HepG2 (cell line): ENCODE results near the gene ARHGDIA. TPM values are rescaled to one million over a fixed set of nuclear protein-coding genes. Genes with fewer than 3 reads are reported as not detected.
A peak's percentile ranks its signal among the peaks of the same experiment; 100 is the strongest.

Experiments used
- AHR ChIP-seq: IDR thresholded peaks from 2 replicates; pipeline ENCODE4 v1.6.1; 2018; ENCODE audit warnings: missing genetic modification reagents, missing compliant biosample characterization
- CBX5 ChIP-seq: sonication (generic); formaldehyde crosslinking; IDR thresholded peaks from 2 replicates; pipeline ENCODE4 v1.4.0; 2020; ENCODE audit warnings: missing genetic modification reagents, borderline replicate concordance
- CERS6 ChIP-seq: sonication (generic); formaldehyde crosslinking; IDR thresholded peaks from 2 replicates; pipeline ENCODE4 v1.5.0; 2020; ENCODE audit warnings: missing genetic modification reagents
- CREB3 ChIP-seq: sonication (generic); formaldehyde crosslinking; IDR thresholded peaks from 2 replicates; pipeline ENCODE4 v1.5.0; 2020; ENCODE audit warnings: missing genetic modification reagents
- FLYWCH1 ChIP-seq: sonication (generic); formaldehyde crosslinking; IDR thresholded peaks from 2 replicates; pipeline ENCODE4 v1.8.1; 2023; ENCODE audit warnings: mild to moderate bottlenecking, missing genetic modification reagents
- FOSL1 ChIP-seq: sonication (generic); formaldehyde crosslinking; IDR thresholded peaks from 2 replicates; pipeline ENCODE4 v1.9.0; 2021; ENCODE audit warnings: missing genetic modification reagents, borderline replicate concordance
- FOXA1 ChIP-seq, 2 experiments: fragments of 450-650 bp in 1 of 2; sonication (generic) in 1 of 2; formaldehyde crosslinking in 1 of 2; IDR thresholded peaks; 2 replicates each; pipeline versions ENCODE4 v1.4.0 to v1.6.1; 2016 to 2020; ENCODE audit warnings: missing genetic modification reagents in 1 of 2
- GTF3A ChIP-seq: sonication (generic); formaldehyde crosslinking; conservative IDR thresholded peaks from 2 replicates; pipeline ENCODE4 v1.4.0; 2020; ENCODE audit warnings: mild to moderate bottlenecking, missing genetic modification reagents
- KLF15 ChIP-seq: sonication (generic); formaldehyde crosslinking; IDR thresholded peaks from 2 replicates; pipeline ENCODE4 v1.8.1; 2023; ENCODE audit warnings: borderline replicate concordance, mild to moderate bottlenecking, inconsistent platforms, missing genetic modification reagents, mixed read lengths
- MAFK ChIP-seq, 2 experiments: IDR thresholded peaks in 1 of 2; conservative IDR thresholded peaks in 1 of 2; 2 replicates each; pipeline ENCODE4 v1.6.1; 2011; ENCODE audit warnings: improper control_type of control experiment in 2 of 2, low read length in 2 of 2
- MIXL1 ChIP-seq: IDR thresholded peaks from 2 replicates; pipeline ENCODE4 v1.6.1; 2016
- RARA ChIP-seq: IDR thresholded peaks from 2 replicates; pipeline ENCODE4 v1.6.1; 2016; ENCODE audit warnings: missing genetic modification reagents, missing compliant biosample characterization
- TEAD3 ChIP-seq: optimal IDR thresholded peaks from 2 replicates; pipeline ENCODE3; 2016; ENCODE audit warnings: borderline replicate concordance
- TERF1 ChIP-seq: sonication (generic); formaldehyde crosslinking; IDR thresholded peaks from 2 replicates; pipeline ENCODE4 v1.8.0; 2022; ENCODE audit warnings: mild to moderate bottlenecking, missing genetic modification reagents, moderate library complexity
- ZBTB3 ChIP-seq: sonication (generic); formaldehyde crosslinking; IDR thresholded peaks from 2 replicates; pipeline ENCODE4 v1.4.0; 2020; ENCODE audit warnings: low read depth, mild to moderate bottlenecking, moderate library complexity, missing genetic modification reagents, borderline replicate concordance
- ZBTB43 ChIP-seq: sonication (generic); formaldehyde crosslinking; conservative IDR thresholded peaks from 2 replicates; pipeline ENCODE4 v1.4.0; 2020; ENCODE audit warnings: missing genetic modification reagents
- ZNF30 ChIP-seq: sonication (generic); formaldehyde crosslinking; IDR thresholded peaks from 2 replicates; pipeline ENCODE4 v1.5.0; 2020; ENCODE audit warnings: mild to moderate bottlenecking, missing genetic modification reagents
- ZNF326 ChIP-seq: sonication (generic); formaldehyde crosslinking; IDR thresholded peaks from 2 replicates; pipeline ENCODE4 v1.4.0; 2020; ENCODE audit warnings: missing genetic modification reagents, borderline replicate concordance
- ZNF33B ChIP-seq: sonication (generic); formaldehyde crosslinking; IDR thresholded peaks from 2 replicates; pipeline ENCODE4 v1.5.1; 2020; ENCODE audit warnings: mild to moderate bottlenecking, missing genetic modification reagents
- ZNF431 ChIP-seq: sonication (generic); formaldehyde crosslinking; IDR thresholded peaks from 2 replicates; pipeline ENCODE4 v1.9.0; 2022; ENCODE audit warnings: missing genetic modification reagents, low read depth, mild to moderate bottlenecking, borderline replicate concordance
- ZNF441 ChIP-seq: sonication (generic); formaldehyde crosslinking; IDR thresholded peaks from 2 replicates; pipeline ENCODE4 v1.7.0; 2021; ENCODE audit warnings: missing genetic modification reagents, borderline replicate concordance
- ZNF605 ChIP-seq: sonication (generic); formaldehyde crosslinking; IDR thresholded peaks from 2 replicates; pipeline ENCODE4 v1.8.0; 2022; ENCODE audit warnings: mild to moderate bottlenecking, missing genetic modification reagents
- ZNF614 ChIP-seq: IDR thresholded peaks from 2 replicates; pipeline ENCODE4 v1.6.1; 2018; ENCODE audit warnings: missing biosample characterization, missing genetic modification reagents, inconsistent platforms, borderline replicate concordance
- ZNF737 ChIP-seq: sonication (generic); formaldehyde crosslinking; IDR thresholded peaks from 2 replicates; pipeline ENCODE4 v1.5.0; 2020; ENCODE audit warnings: missing genetic modification reagents, mild to moderate bottlenecking, borderline replicate concordance
- ZNF839 ChIP-seq: sonication (generic); formaldehyde crosslinking; IDR thresholded peaks from 2 replicates; pipeline ENCODE4 v1.4.0; 2020; ENCODE audit warnings: missing genetic modification reagents, mild to moderate bottlenecking, borderline replicate concordance
- ZSCAN5A ChIP-seq: sonication (generic); formaldehyde crosslinking; IDR thresholded peaks from 2 replicates; pipeline ENCODE4 v1.8.0; 2022; ENCODE audit warnings: mild to moderate bottlenecking, missing genetic modification reagents, borderline replicate concordance
- polyA plus RNA-seq, 8 experiments: library from polyadenylated mRNA; depleted of rRNA in 3 of 8; stranded (reverse) in 7 of 8; unstranded in 1 of 8; fragments of >200 nt; fragmentation: Illumina TruSeq in 4 of 8; extraction: Trizol in 4 of 8; gene quantifications; 2 replicates each; pipeline versions ENCODE4 v1.2.1 to v1.2.3, GENCODE V29; 2011 to 2016; ENCODE audit warnings: low read depth in 4 of 8, missing spikeins in 1 of 8, mixed read lengths in 1 of 8; ENCODE audit not compliant: insufficient read depth in 1 of 8
- total RNA-seq, 5 experiments: library from RNA; depleted of rRNA; stranded (reverse); fragments of >200 nt; fragmentation: Illumina TruSeq; extraction: Trizol; gene quantifications; 2 replicates each; pipeline ENCODE4 v1.2.3, GENCODE V29; 2016; ENCODE audit warnings: low read depth in 1 of 5

The ARHGDIA gene
- total and polyA plus RNA-seq, 2 of the 13 experiments (the other 11 are each of a cell fraction or from before 2014, with no cell fraction given) = 40.0 to 64.0 TPM

- TF ChIP-seq ZSCAN5A (CRISPR knock-in tag) (no peak), ZBTB43 (CRISPR knock-in tag) (no peak; the same call in 1 of the 2 replicates), ZNF605 (CRISPR knock-in tag) (no peak), TEAD3 (CRISPR knock-in tag) (no peak), CBX5 (CRISPR knock-in tag) (no peak), ZNF326 (CRISPR knock-in tag) (no peak), RARA (no peak), FLYWCH1 (no peak), ZNF441 (CRISPR knock-in tag) (no peak), KLF15 (no peak), TERF1 (CRISPR knock-in tag) (0 out of 2 replicates have a peak, but pooled peaks have one; percentile 83), FOXA1 (IDR thresholded peaks at IDR 0.05) (no peak), FOXA1 (CRISPR knock-in tag; IDR thresholded peaks at IDR 0.05) (no peak), ZBTB3 (CRISPR knock-in tag) (0 out of 2 replicates have a peak, but pooled peaks have one; percentile 32), FOSL1 (CRISPR knock-in tag) (no peak), GTF3A (CRISPR knock-in tag) (no peak), ZNF33B (CRISPR knock-in tag) (no peak), AHR (CRISPR knock-in tag) (no peak), CERS6 (CRISPR knock-in tag) (0 out of 2 replicates have a peak, but pooled peaks have one; percentile 46), ZNF839 (no peak), CREB3 (CRISPR knock-in tag) (peak; percentile 32; the same call in 1 of the 2 replicates), MIXL1 (CRISPR knock-in tag) (no peak), ZNF614 (no peak), ZNF431 (CRISPR knock-in tag) (0 out of 2 replicates have a peak, but pooled peaks have one; percentile 20), ZNF30 (no peak), ZNF737 (CRISPR knock-in tag) (no peak), MAFK (conservative IDR thresholded peaks at IDR 0.05 in 1 of 2, IDR thresholded peaks at IDR 0.05 in 1 of 2; ENCODE audit: low read length in 2 of 2) (no peak)
Observed at GRCh38 chr17:81910840-81911276, 39.7 kb upstream of the ARHGDIA start (continued).
